DMS153 treated with DMSO at 0.1 percent for 48 hours (cell line): ENCODE results near the gene PGGHG.
"Not testable (repeated sequence)": the region's sequence is repeated elsewhere in the genome, so short reads cannot be mapped to it uniquely, and the experiment has no call there.

Experiments used
- DNase-seq: peaks from one replicate; lab custom pipeline; 2025; ENCODE audit not compliant: unreplicated experiment; lab: John Stamatoyannopoulos, UW

PGGHG gene

GRCh38 chr11:313787-314553, 25.0 kb downstream of the PGGHG start, which contains the start of gene IFITM1:
Gene IFITM1 (plus strand): TSS chr11:314040. CDS start chr11:314171, 131 bp downstream.
- no peak for DNase-seq

- not testable (repeated sequence) for DNase-seq
Observed at GRCh38 chr11:314554-314875, 25.6 kb downstream of the PGGHG start.

- no peak for DNase-seq
Observed at GRCh38 chr11:315051-315481, 26.1 kb downstream of the PGGHG start.

DNA sequence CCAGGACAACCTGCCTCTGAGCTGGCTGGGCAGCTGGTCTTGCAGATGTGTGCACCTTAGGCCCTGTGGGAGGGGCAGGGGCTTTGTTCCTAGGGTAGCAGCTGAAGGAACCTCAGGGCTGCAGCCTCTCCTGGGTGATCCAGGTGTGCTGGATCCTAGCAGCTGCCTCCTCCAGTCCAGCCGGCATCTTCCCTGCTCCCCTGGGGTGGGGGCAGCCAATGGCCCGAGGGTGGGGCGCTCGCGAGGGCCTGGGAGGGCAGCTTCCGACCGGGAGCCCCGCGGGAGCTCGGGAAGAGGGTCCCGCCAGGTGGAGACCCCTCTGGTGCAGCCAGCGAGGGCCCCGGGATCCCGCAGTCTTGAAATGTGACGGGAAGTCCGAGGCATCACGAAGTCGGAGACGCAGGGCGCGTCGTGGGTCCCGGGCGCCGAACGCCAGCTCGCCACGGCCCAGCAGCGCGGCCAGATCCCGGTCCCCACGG, 26.6 kb downstream of the PGGHG start:
- DNase-seq, result no peak

DNA sequence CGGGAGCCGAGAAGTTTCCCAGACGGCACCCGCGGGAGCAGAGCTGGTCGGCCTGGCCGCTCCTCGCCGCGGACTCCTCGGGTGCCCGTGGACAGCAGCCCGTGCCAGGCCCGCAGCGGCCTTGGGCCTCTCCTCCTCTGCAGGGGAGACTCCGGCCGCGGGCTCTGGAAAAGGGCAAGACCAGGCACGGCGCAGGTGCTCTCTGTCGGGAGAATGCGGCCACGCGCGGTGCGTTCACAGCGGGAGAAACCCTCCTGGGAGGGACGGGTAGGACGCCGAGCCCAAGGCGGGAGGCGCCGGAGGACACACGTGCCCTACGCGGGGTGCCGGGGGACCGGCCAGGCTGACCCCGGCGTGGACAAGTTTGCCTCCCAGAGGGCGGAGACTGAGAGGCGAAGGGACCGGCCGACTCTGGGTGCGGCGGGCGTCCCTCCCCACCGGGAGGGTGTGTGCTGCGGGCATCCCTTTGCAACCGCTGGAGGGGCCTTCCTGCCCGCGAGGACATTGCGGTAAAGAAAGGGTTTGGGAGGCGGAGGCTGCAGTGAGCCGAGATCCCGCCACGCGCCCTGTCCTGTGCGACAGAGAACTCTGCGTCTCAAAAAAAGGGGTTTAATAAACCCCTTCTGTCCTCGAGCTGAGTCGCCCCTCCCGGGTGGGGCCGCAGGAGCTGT, 27.2 kb downstream of the PGGHG start:
- no peak for DNase-seq

DNA sequence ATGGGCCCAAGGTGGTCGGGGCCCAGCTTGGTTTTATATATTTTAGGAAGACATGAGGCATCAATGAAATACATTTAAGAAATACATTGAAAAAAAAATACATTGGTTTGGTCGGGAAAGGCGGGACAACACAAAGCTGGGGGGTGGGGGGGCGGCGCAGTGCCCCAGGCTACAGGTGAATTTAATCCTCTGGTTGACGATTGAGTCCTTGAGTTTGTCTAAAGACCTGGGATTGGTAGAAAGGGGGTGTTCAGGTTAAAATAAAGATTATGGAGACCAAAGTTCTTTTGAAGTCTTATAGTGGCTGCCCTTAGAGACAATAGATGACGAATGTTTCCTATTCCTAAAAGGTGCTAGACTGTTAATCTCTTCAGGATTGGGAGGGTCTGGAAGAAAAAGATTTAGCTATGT, 28.0 kb downstream of the PGGHG start:
- DNase-seq, result no peak

- not testable (repeated sequence) for DNase-seq
Observed at GRCh38 chr11:317668-318404, 28.9 kb downstream of the PGGHG start.

DNA sequence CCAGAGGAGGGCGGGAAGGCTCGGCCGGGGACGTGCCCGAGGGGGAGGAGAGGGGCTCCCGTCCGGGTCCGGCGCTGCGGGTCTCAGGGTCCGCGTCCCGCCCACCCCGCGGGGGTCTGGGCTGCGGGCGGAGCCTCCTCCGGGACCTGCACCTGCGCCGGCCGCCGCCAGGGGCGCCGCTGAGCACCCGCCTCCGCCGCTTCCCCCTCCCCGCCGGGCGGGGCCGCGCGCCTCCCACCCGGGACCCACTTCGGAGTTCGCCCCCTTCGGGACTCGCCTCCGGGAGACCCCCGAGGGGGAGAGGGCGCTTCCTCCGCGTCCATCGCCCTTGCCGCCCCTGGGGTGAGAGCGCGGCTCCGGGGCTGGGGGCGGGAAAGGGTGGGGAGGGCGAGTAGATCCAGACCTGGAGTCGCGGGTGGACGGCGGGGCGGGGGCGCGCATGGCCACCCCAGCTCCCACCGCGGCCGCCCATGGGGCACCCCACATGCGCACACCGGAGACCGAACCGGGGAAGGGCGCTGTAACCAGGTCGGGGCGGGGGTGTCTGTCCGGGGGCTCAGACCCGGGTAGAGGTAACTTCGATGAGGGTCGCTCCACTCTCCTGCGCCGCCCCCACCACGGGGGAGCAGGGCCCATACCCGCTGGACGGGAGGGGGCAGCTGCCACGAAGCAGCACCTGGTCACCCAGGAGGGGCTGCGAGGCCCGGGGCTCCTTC, 29.6 kb downstream of the PGGHG start:
- DNase-seq, result not testable (repeated sequence)

- DNase-seq, result not testable (repeated sequence)
Observed at GRCh38 chr11:319121-319887, 30.4 kb downstream of the PGGHG start.

DNA sequence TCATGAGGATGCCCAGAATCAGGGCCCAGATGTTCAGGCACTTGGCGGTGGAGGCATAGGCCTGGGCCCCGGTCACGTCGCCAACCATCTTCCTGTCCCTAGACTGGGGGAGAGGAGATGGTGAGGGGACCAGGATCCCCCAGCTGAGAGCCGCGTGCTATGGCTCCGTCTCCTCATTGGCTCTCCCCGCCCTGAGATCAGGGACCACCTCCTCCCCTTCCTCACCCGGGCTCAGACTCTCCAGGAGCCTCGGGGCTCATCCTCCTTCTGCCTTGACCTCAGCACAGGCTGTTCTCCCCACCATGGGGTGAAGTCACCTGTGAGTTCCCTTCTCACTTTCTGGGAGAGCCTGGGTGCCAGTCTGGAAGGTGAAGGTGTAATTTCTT, 31.0 kb downstream of the PGGHG start:
- DNase-seq, result not testable (repeated sequence)

DNA sequence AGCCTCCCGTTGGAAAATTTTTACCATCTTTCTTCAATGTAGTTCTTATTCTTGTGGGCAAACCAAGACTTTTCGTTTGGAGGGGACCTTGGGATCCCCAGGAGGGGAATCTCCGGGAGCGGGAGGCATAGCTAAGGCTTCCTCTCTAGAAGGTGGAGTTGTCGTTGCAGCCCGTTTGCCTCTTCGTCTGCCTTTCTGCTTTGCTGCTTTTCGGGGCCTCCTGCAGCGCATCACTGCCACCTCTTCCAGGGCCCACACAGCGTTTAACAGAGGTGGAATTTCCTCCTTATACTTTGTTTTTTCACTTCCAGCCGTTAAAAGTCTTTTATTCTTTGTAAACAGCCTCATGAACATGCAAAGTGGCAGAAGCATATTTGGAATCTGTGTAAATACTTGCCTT, 35.2 kb downstream of the PGGHG start:
- DNase-seq, result no peak

DNA sequence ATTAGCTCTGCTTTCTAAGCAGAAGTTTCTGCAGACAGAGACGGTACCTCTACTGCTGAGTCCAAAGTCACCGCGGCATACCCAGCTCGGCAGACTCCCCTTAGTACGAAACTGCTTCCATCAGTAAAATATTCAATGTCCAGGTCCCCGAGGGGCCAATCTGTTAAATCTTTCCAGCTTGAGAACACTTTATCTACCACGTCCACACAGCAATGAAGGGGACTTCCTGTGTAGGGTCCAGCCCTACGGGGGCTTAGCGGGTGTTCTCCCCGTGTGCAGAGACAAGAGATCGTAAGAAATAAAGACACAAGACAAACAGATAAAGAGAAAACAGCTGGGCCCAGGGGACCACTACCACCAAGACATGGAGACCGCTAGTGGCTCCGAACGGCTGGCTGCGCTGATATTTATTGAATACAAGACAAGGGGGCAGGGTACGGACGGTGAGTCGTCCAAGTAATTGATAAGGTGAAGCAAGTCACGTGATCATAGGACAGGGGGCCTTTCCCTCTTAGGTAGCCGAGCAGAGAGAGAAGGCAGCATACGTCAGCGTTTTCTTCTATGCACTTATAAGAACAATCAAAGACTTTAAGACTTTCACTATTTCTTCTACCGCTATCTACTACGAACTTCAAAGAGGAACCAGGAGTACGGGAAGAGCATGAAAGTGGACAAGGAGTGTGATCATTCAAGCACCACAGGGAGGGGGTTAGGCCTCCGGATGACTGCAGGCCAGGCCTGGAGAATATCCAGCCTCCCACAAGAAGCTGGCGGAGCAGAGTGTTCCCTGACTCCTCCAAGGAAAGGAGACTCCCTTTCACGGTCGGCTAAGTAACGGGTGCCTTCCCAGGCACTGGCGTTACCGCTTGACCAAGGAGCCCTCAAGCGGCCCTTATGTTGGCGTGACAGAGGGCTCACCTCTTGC, 35.9 kb downstream of the PGGHG start:
- DNase-seq, result not testable (repeated sequence)

DNA sequence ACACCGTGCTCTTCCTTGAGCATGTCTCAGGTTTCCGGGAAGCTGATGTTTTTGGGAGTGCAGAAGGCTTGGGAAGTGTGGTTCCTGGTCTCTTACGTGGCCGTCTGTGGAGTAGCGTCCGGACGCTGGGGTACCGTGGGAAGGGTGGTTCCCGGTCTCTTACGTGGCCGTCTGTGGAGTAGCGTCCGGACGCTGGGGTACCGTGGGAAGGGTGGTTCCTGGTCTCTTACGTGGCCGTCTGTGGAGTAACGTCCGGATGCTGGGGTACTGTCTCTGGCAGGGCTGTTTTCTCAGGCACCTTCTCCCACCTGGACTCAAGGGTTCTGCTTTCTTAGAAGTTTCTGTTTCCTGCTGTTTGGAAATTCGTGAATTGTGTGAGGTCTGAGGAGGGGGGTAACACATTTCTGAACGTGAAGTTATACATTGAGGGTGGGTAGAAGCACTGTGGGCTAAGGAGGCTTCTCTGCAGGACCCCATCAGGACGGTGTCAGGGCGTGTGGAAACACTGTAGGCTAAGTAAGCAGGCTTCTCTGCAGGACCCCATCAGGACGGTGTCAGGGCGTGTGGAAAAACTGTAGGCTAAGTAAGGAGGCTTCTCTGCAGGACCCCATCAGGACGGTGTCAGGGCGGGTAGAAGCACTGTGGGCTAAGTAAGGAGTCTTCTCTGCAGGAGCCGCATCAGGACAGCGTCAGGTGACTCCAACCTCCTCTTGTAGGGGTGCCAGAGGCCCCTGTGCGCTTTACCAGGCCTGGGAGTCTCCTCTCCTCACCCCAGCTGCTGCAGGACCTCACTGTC, 37.1 kb downstream of the PGGHG start:
- no peak for DNase-seq

GRCh38 chr11:326592-326841, 37.6 kb downstream of the PGGHG start:
- no peak for DNase-seq

- DNase-seq, result no peak
Observed at GRCh38 chr11:326842-327580, 38.1 kb downstream of the PGGHG start.

DNA sequence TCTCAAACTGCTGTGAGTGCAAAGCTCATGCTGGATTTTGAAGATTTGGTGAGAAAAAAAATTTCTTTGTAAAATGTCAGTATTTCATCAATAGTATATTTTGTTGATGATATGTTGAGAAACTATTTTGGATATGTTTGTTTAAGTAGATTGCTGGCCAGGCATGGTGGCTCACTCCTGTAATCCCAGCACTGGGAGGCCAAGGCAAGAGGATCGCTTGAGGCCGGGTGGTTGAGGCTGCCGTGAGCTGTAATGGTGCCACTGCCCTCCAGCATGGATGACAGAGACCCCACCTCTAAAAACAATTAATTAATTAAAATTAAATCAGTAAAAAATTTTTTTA, 38.6 kb downstream of the PGGHG start:
- DNase-seq, result no peak

GRCh38 chr11:328012-328411, 39.1 kb downstream of the PGGHG start:
- DNase-seq, result no peak

DNA sequence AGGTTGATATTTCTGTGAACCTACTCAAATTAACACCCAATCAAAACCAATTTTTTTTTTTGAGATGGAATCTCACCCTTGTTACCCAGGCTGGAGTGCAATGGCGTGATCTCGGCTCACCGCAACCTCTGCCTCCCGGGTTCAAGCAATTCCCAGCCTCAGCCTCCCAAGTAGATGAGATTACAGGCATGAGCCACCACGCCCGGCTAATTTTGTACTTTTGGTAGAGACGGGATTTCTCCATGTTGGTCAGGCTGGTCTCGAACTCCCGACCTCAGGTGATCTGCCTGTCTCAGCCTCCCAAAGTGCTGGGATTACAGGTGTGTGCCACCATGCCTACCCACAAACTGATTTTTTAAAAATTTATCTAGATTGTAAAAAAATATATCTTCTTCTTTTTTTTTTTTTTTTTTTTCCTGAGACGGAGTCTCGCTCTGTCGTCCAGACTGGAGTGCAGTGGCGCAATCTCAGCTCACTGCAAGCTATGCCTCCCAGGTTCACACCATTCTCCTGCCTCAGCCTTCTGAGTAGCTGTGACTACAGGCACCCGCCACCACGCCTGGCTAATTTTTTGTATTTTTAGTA, 39.7 kb downstream of the PGGHG start:
- not testable (repeated sequence) for DNase-seq
